GM13976 (cell line): ENCODE data around the gene RUVBL1.

ENCODE experiments used
- DNase-seq: peaks from one replicate; pipeline ENCODE4 v3.0.0; 2012; ENCODE audit warnings: low spot score
- CTCF ChIP-seq: IDR thresholded peaks from 2 replicates; pipeline ENCODE4 v1.5.1; 2012; ENCODE audit warnings: borderline replicate concordance, mild to moderate bottlenecking; ENCODE audit not compliant: insufficient read depth; ENCODE audit errors: extremely low read depth, missing control alignments, control extremely low read depth
- in situ Hi-C: fragments of 300-500 bp; cut with MboI; formaldehyde crosslinking; loops from one replicate; pipeline ENCODE4 v1.12.0; 2022; ENCODE audit warnings: low sequenced_read_pairs, mixed read lengths, inconsistent platforms; ENCODE audit not compliant: unreplicated experiment

RUVBL1 gene

GRCh38 chr3:128066676-128067075 lies 56.9 kb downstream of the RUVBL1 start:
- in situ Hi-C loops = no loop called here
- DNase-seq = no peak
- no peak for TF ChIP-seq CTCF

GRCh38 chr3:128066114-128066513 lies 57.5 kb downstream of the RUVBL1 start:
- no peak for DNase-seq
- no peak for TF ChIP-seq CTCF
- in situ Hi-C loops = no loop called here

GRCh38 chr3:128064962-128065361 lies 58.6 kb downstream of the RUVBL1 start:
- TF ChIP-seq CTCF = no peak
- DNase-seq = no peak
- in situ Hi-C loops = no loop called here

GRCh38 chr3:128063865-128064264 lies 59.7 kb downstream of the RUVBL1 start:
- TF ChIP-seq CTCF = no peak
- DNase-seq = no peak
- in situ Hi-C loops = no loop called here

DNA sequence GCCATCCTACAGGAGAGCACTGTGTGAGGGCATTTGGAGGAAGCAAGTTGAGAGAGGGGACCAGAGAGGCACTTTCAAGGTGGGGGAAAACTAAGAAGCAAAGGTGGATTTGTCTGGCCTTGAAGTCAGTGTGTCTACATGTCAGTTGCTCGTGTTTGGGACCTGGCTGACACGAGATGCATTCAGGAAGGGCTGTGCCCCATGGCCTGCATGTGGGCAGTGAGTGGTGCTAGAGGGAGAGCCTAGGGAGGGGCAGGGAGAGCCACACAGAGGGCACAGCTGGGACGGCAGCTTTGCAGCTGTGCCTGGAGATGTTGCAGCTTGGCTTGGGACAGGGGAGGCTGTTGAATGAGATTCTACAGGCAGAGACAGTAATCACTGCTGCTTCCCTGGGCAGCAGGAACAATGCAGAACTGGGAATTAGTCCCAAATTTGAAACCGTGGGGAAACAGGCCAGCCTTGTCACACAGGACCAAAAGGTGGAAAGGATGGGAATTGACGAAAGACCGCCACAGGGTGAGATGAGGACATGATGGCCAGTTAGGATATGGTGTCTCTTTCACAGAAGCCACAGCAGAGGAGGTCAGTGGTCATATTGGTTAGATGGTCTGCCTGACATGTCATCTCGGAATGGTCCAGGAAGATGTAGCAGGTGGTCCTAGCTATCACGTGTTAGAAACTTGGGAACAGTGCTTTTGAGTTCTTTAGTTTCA lies 61.4 kb downstream of the RUVBL1 start:
- in situ Hi-C loops = no loop called here
- TF ChIP-seq CTCF = no peak

GRCh38 chr3:128060473-128061381 lies 62.9 kb downstream of the RUVBL1 start:
- in situ Hi-C loops = no loop called here

More for the DNA sequence above, 61.4 kb downstream of the RUVBL1 start:
- DNase-seq = no peak

More at GRCh38 chr3:128060473-128061381, 62.9 kb downstream of the RUVBL1 start:
- no peak for TF ChIP-seq CTCF
- no peak for DNase-seq
